Measurements from ENCODE around the gene RASGEF1C. TPM values are rescaled to one million over a fixed set of nuclear protein-coding genes. Genes with fewer than 3 reads are reported as not detected.

The RASGEF1C gene
- total and polyA plus RNA-seq, 5 experiments from 2014 or later: not detected

DNA sequence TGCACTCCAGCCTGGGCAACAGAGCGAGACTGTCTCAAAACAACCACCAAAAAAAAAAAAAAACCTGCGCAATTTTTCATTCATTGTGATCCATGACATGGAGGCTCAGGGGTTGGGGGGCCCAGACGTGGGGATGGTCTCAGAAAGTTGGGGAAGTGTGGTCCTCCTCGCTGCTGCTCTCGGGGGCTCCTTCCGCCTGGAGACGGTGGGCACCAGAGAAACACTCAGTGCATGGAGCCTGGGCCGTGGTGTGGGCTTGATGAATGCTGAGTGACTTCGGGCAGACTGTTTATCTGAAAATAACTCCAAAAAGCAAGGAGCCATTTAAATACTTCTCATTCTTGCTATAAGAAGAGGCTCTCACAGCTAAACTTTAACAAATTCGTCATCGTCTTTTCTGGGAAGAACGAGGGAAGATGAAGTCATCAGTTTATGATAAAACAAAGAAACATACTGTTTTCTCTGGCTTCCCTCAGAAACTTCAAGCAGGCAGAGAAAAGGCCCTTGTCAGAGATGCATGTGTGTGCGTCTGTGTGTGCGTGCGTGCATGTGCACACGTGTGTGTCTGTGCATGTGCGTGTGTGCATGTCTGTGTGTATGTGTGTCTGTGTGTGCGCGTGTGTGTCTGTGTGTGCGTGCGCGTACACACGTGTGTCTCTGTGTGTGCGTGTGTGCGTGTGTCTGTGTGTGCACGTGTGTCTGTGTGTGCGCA lies 35.0 kb downstream of the RASGEF1C start:
- POLR2A ChIA-PET: no interaction called here
- Mint-ChIP-seq H3K4me3 (no peak overlapping the region), H3K4me1 (peaks cover 0 to 3% (median 0%) of the 10 kb centered on the region in 4 donors), H3K9me3 (no peaks in the 10 kb centered on the region), H3K27me3 (peaks cover 2 to 29% (median 9%) of the 10 kb centered on the region in 5 donors), H3K27ac (no peak overlapping the region), H3K36me3 (no peaks in the 10 kb centered on the region)
- no peak for DNase-seq
- ATAC-seq: no peak

DNA sequence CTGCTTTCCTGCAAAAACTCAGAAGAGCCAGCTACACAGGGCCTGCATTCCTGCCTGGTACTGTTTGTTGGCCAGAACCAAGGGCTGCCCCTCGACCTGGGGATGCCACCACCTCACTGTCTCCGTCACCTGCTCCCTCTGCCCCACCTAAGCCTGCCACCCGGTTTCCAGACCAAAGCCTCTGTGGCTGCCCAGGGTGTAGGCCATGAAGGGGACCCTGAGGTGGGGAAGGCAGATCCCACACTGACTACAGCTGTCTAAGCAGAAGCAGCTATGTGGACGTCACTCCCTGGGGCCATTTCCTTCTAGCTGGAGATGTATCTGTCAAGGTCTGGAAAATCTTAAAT lies 35.8 kb downstream of the RASGEF1C start:
- ATAC-seq (no peak), DNase-seq (no peak)
- Mint-ChIP-seq H3K36me3 (no peaks in the 10 kb centered on the region), H3K4me3 (no peak overlapping the region), H3K9me3 (no peaks in the 10 kb centered on the region), H3K27ac (no peak overlapping the region), H3K4me1 (peaks cover 0 to 3% (median 0%) of the 10 kb centered on the region in 4 donors), H3K27me3 (peaks cover 2 to 28% (median 3%) of the 10 kb centered on the region in 5 donors)
- POLR2A ChIA-PET: no interaction called here

DNA sequence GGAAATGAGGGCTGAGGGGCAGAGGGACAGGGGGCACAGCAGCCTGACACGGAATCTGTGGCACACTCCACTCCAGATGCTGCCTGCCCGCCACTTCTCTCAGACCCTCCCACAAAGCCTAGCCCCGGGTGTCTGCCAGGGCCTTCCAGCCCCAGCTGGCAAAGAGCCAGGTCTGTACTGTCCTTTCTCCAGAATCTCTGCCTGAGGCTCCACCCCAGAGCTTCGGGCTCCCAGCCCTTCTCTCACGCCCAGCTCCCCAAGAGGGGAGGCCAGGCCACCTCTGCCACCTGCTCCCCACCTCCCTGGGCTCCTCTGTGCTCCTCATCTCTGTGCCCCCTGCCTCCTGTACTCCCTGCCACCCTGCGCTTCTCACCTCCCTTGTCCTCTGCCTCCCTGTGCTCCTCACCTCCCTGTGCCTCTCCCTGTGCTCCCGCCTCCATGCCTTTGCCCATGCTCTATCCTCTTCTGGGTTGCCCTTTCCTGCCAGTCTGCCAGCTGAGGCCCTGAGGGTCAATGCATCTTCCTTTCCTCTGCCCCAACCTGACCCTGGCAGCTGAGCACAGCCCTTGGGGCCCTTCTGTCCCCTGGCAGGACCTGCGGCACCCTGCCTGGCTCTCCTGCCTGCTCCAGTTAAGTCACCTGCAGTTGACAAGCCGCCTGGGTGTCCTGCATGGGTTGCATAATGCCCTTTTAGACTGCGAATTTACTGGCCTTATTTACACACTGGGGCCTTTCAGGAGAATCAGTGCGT lies 36.4 kb downstream of the RASGEF1C start:
- Mint-ChIP-seq H3K4me1 (peaks cover 0 to 3% (median 0%) of the 10 kb centered on the region in 4 donors), H3K27ac (peak overlapping the region in 1 of 10 donors; percentile 2), H3K27me3 (peaks cover 2 to 31% (median 4%) of the 10 kb centered on the region in 5 donors), H3K36me3 (no peaks in the 10 kb centered on the region), H3K9me3 (no peaks in the 10 kb centered on the region), H3K4me3 (no peak overlapping the region)
- POLR2A ChIA-PET: no interaction called here
- DNase-seq (no peak), ATAC-seq (no peak)

DNA sequence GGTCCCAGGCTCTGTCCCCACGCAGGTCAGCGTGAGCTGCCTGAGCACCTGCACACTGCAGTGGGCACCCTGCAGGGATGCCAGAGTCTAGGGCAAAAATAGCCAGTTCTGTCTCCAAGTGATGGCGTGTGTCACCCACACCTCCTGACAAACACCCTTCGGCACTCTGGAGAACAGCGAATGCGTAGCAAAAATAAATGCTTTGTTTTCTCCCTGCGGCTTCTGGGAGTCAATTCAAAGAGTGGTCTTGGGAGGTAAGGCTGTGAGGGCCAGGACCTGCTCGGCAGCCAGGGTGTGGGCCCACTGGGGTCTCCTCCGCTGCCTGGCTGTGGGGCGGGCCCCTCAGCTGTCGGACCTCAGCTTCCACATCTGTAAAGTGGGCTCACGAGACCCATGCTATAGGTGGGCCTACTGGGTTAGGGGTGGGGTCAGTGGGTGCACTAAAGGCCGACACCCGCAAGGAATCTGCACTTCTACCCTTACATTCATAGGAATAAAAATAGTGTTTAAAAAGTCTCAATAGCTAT lies 37.4 kb downstream of the RASGEF1C start:
- H3K36me3 Mint-ChIP-seq: no peaks in the 10 kb centered on the region

DNA sequence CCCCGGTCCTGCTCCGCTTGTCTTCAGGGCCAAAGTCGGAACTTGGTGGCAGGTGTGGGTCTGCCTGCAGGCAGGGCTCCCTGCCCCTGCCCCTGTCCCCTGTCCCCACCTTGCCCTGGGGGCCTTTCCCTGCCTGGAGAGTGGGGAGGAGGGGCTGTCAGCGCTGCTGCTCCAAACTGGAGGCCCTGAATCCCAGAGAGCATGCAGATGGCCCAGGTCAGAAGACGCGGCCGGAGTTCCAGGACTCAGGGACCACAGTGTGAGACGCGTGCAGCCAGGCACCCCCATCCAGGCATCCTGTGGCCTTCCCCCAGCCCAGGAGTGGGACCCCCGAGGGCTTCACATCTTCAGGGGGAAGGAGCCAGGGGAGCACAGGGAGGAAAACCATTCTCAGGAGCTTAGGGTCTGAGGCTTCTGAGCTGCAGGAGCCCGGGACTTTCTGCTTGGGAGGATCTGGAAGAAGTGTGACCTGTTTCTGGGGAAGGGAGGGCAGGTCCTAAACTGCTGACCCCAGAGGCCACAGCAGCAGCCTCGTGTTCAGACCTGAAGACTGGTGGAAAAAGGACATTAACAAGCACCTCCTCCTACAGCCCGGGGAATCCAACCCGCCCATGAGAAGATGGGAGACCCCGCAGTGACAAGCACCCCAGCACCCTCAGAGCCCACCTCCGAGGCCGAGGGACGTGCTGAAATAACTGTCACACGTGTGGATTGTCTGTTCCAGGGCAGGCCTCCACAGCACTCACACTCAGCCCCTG lies 38.0 kb downstream of the RASGEF1C start:
- peaks cover 0 to 1% (median 0%) of the 10 kb centered on the region in 4 donors for H3K4me1 Mint-ChIP-seq
- H3K27ac Mint-ChIP-seq: no peak overlapping the region
- H3K9me3 Mint-ChIP-seq: no peaks in the 10 kb centered on the region
- DNase-seq (no peak), ATAC-seq (no peak)
- no peaks in the 10 kb centered on the region for H3K36me3 Mint-ChIP-seq
- POLR2A ChIA-PET: no interaction called here
- peaks cover 2 to 45% (median 14%) of the 10 kb centered on the region in 5 donors for H3K27me3 Mint-ChIP-seq
- H3K4me3 Mint-ChIP-seq: no peak overlapping the region

More for the DNA sequence above, 37.4 kb downstream of the RASGEF1C start:
- POLR2A ChIA-PET: no interaction called here
- Mint-ChIP-seq H3K4me3 (no peak overlapping the region), H3K27me3 (peaks cover 2 to 40% (median 10%) of the 10 kb centered on the region in 5 donors), H3K4me1 (peaks cover 0 to 1% (median 0%) of the 10 kb centered on the region in 4 donors), H3K9me3 (no peaks in the 10 kb centered on the region), H3K27ac (no peak overlapping the region)
- no peak for ATAC-seq
- DNase-seq: no peak

DNA sequence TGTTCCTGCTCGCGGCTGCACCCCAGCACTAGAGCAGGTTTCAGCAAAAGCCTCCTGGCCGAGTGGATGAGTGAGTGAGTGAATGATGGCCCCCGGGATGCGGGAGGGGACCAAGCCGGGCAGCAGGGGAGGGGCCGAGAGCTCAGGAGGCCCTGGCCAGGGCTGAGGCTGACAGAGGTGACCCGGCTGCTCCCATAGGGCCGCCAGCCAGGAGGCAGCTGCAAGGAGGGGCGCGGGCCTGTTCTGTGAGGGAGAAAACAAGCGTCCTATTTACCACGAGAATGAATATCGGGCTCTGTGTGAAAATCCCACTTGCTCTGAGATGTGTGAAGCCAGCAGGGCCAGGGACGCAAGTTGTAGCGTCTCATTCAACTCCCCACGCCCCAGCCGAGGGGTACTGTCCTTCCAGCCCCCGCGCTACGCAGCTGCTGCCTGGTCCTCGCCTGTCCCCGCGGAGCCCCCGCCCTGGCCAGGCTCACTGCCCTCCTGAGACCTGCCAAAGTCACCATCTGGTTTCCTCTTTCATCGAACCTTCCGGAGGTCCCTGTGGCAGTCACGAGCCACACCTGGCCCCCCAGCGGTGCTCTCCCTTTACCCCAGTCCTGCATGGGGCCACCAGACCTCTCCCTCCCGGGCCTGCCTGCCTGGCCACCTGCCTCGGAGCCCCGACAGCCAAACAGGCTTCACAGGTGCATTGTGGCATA lies 38.8 kb downstream of the RASGEF1C start:
- ATAC-seq (no peak), DNase-seq (no peak)
- H3K36me3 Mint-ChIP-seq: no peaks in the 10 kb centered on the region
- no peak overlapping the region for H3K4me3 Mint-ChIP-seq
- no peak overlapping the region for H3K27ac Mint-ChIP-seq
- peaks cover 2 to 45% (median 15%) of the 10 kb centered on the region in 5 donors for H3K27me3 Mint-ChIP-seq
- POLR2A ChIA-PET: no interaction called here
- peaks cover 0 to 1% (median 0%) of the 10 kb centered on the region in 4 donors for H3K4me1 Mint-ChIP-seq
- no peaks in the 10 kb centered on the region for H3K9me3 Mint-ChIP-seq

DNA sequence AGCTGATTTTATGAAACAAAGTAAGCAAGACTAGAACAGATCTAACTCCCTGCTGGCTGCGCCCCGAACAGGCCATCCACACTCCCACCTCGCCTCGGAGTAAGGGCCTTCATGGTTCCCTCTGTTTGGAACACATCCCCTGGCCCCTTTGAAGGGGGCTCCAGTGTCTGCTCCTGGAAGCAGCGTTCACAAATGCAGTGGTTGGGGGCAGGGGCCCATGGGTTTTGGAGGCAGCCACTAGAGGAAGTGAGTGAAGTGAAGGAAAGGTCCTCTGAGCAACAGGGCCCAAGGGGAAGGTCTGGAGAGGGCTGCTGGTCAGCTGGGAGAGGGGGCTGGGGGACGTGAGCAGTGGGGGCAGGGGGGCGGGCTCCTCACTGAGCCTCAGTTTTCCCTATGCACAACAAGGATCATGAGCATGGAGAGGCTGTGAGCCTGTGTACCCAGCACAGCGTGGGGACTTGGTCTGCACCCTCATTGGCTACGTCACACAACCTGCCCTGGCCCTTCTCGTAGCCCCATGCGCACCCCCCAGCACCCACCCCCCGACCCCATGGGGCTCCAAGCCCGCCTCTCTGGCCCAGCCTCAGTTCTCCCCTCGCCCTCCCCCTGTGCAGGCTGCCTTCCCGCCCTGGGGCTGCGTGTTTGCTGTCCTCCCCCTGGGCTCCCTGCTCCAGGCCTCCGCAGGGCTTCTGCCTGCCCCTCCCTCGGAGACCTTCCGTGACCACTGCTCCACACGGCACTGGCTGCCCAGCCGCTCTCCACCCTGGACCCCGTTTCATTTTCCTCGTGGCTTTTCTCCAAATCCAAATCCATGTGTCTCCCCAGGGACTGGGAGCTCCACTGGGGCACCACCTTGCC lies 39.5 kb downstream of the RASGEF1C start:
- H3K9me3 Mint-ChIP-seq: peaks cover 0 to 8% (median 3%) of the 10 kb centered on the region in 9 donors
- POLR2A ChIA-PET: no interaction called here
- H3K4me1 Mint-ChIP-seq: peaks cover 0 to 1% (median 0%) of the 10 kb centered on the region in 4 donors
- DNase-seq: no peak
- no peak overlapping the region for H3K27ac Mint-ChIP-seq
- H3K27me3 Mint-ChIP-seq: peaks cover 2 to 45% (median 19%) of the 10 kb centered on the region in 5 donors
- ATAC-seq: no peak
- peaks cover 0 to 5% (median 0%) of the 10 kb centered on the region in 3 donors for H3K36me3 Mint-ChIP-seq
- H3K4me3 Mint-ChIP-seq: no peak overlapping the region

DNA sequence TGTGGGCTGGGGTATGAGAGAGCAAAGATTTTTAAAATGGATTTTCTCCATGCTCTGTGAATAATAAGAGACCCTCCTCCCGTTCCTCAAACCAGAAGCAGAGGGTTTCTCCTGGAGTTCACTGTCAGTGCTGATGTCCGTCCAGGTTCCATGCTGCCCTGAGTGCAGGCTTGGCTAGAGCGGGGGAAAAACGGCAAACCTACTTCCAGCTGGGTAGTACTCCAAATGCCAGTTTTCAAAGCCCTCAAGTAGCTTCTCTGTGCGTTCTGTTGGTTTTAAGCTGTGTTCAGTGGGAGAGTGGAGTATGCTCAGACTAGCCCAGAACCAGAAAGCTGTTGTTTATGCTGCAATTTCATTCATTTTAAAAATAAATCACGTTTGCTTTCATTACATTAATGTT lies 40.3 kb downstream of the RASGEF1C start:
- H3K27ac Mint-ChIP-seq: no peak overlapping the region
- POLR2A ChIA-PET: no interaction called here
- H3K4me3 Mint-ChIP-seq: no peak overlapping the region
- H3K9me3 Mint-ChIP-seq: peaks cover 0 to 15% (median 4%) of the 10 kb centered on the region in 9 donors
- DNase-seq: no peak
- no peak for ATAC-seq
- peaks cover 2 to 45% (median 19%) of the 10 kb centered on the region in 5 donors for H3K27me3 Mint-ChIP-seq
- peaks cover 0 to 11% (median 0%) of the 10 kb centered on the region in 3 donors for H3K36me3 Mint-ChIP-seq
- H3K4me1 Mint-ChIP-seq: peaks cover 0 to 1% (median 0%) of the 10 kb centered on the region in 4 donors

DNA sequence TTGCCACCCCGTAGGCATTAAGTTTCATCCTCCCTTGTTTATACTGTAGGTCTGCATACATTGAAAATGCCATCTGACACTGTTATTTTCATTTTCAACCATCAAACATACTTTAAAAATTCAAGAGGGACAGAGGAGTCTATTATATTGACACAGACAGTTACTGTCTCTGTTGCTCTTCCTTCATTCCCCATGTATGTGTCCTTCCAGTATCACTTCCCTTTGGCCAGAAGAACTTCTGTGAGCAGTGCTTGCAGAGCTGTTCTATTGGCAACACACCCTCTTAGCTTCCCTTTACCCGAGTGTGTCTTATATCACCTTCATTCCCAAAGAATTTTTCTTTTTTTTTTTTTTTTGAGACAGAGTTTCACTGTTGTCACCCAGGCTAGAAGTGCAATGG lies 42.8 kb downstream of the RASGEF1C start:
- Mint-ChIP-seq H3K9me3 (peaks cover 0 to 18% (median 4%) of the 10 kb centered on the region in 9 donors), H3K4me1 (peaks cover 0 to 2% (median 0%) of the 10 kb centered on the region in 4 donors), H3K4me3 (no peak overlapping the region), H3K36me3 (peaks cover 0 to 11% (median 0%) of the 10 kb centered on the region in 3 donors), H3K27me3 (peaks cover 0 to 34% (median 22%) of the 10 kb centered on the region in 5 donors), H3K27ac (no peak overlapping the region)
- POLR2A ChIA-PET: no interaction called here
- ATAC-seq (no peak), DNase-seq (no peak)

DNA sequence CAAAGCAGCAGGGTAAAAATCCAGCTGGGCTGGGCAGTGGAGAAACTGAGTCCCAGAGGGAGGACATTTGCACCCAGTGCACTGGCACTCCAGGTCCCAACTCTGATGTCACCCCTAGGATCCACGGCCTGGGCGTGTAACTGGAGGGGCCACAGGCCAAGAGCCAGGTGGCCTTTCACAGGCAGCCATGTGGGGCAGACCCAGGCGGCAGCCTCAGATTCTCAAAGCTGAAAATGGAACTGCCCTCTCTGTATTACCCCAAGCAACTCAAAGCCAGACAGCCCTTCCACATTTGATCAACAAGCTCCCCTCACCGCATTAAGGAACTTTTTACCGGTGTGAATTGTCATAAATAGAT lies 46.7 kb downstream of the RASGEF1C start:
- H3K27ac Mint-ChIP-seq: no peak overlapping the region
- H3K9me3 Mint-ChIP-seq: peaks cover 0 to 18% (median 4%) of the 10 kb centered on the region in 9 donors
- POLR2A ChIA-PET: no interaction called here

DNA sequence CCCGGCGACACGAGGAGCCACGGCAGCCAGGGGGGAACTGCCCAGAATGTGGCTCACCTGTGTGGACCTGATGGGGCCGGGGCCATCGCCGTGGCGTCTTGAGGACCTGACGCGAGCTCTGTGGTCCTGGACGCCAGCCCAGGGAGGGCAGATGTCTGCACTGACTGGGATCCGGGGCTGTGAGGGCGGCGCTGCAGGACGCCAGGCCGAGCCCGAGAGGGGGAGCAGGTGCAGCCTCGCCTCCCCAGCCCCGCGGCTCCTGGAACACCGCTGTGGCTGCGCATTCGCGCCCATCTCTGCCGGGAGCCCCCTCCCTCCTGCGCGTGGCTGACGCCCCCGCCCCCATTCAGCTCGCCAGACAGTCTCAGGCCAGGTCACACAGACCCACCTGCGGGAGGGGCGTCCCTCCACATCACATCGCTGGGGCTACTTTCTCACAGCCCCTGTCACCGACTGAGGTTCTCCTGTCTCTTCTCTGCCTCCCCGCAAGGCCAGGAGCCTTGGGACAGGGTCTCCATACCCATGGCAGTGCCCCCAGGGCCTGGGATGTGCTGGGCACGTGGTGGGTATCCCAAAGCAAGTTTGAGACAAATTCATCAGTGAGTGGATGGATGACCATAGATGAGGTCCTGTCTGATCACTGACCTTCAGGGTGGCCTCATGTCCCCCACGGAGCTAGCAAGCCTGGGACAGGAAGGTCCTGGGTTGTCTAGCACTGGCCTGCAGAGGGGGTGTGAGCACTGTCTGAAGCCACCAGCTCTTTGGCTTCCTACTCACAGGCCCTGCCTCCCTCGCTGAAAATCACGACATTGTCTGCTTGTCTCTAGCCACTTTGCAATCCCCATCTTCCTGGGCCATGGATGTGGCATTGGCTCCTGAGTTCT lies 47.3 kb downstream of the RASGEF1C start:
- peaks cover 0 to 18% (median 4%) of the 10 kb centered on the region in 9 donors for H3K9me3 Mint-ChIP-seq
- ATAC-seq (no peak), DNase-seq (no peak)
- POLR2A ChIA-PET: no interaction called here
- H3K36me3 Mint-ChIP-seq: peaks cover 0 to 11% (median 0%) of the 10 kb centered on the region in 3 donors
- peaks cover 0 to 6% (median 0%) of the 10 kb centered on the region in 4 donors for H3K4me1 Mint-ChIP-seq
- no peak overlapping the region for H3K27ac Mint-ChIP-seq
- peaks cover 4 to 27% (median 14%) of the 10 kb centered on the region in 5 donors for H3K27me3 Mint-ChIP-seq
- H3K4me3 Mint-ChIP-seq: no peak overlapping the region

More for the DNA sequence above, 46.7 kb downstream of the RASGEF1C start:
- DNase-seq (no peak), ATAC-seq (no peak)
- peaks cover 4 to 31% (median 20%) of the 10 kb centered on the region in 5 donors for H3K27me3 Mint-ChIP-seq
- no peak overlapping the region for H3K4me3 Mint-ChIP-seq
- H3K36me3 Mint-ChIP-seq: peaks cover 0 to 11% (median 0%) of the 10 kb centered on the region in 3 donors
- peaks cover 0 to 6% (median 0%) of the 10 kb centered on the region in 4 donors for H3K4me1 Mint-ChIP-seq

All from naive thymus-derived CD8-positive, alpha-beta T cell (primary cell).